Common myeloid progenitor, CD34-positive (primary cell): ENCODE results near the gene HIVEP2.

Experiments used
- CTCF ChIA-PET: fragments of 350-600 bp; sonication (Branson Sonifier 250); formaldehyde crosslinking; loops from one replicate; lab custom pipeline; 2021; ENCODE audit warnings: antibody characterized with exemption; lab: Charles Lee
- POLR2A ChIA-PET: fragments of 350-600 bp; sonication (Branson Sonifier 250); formaldehyde crosslinking; loops from one replicate; lab custom pipeline; 2021; ENCODE audit warnings: antibody characterized with exemption; lab: Charles Lee
- DNase-seq, 3 donors: peaks; one replicate each; pipeline versions ENCODE4 v3.0.0 to v3.0.0-alpha.2; 2013
- H3K27ac ChIP-seq, 2 experiments: 1 replicate in 1 of 2; 2 replicates in 1 of 2; pipeline ENCODE4 v1.7.0; 2013; ENCODE audit warnings: inconsistent platforms in 2 of 2, low read length in 2 of 2, mild to moderate bottlenecking in 2 of 2, low read depth in 1 of 2, moderate library complexity in 1 of 2; ENCODE audit not compliant: severe bottlenecking in 2 of 2, insufficient read depth in 1 of 2, poor library complexity in 1 of 2
- H3K27me3 ChIP-seq, 5 experiments: replicated peaks in 2 of 5; 1 replicate in 3 of 5; 2 replicates in 2 of 5; pipeline versions ENCODE4 v1.6.1 to v1.7.0; 2013; ENCODE audit warnings: low read length in 4 of 5, mild to moderate bottlenecking in 2 of 5, moderate library complexity in 2 of 5, inconsistent platforms in 1 of 5; ENCODE audit not compliant: insufficient read depth in 5 of 5, control insufficient read depth in 4 of 5
- H3K36me3 ChIP-seq, 4 experiments: 1 replicate in 2 of 4; 2 replicates in 2 of 4; pipeline versions ENCODE4 v1.6.1 to v1.7.0; 2013; ENCODE audit warnings: low read length in 3 of 4, control low read depth in 1 of 4, mild to moderate bottlenecking in 1 of 4; ENCODE audit not compliant: control insufficient read depth in 4 of 4, insufficient read depth in 4 of 4
- H3K4me1 ChIP-seq, 4 experiments: 1 replicate in 3 of 4; 2 replicates in 1 of 4; pipeline versions ENCODE4 v1.6.1 to v1.7.1; 2013; ENCODE audit warnings: low read length in 3 of 4, mild to moderate bottlenecking in 3 of 4, control low read depth in 1 of 4, inconsistent platforms in 1 of 4, moderate library complexity in 1 of 4; ENCODE audit not compliant: control insufficient read depth in 4 of 4, insufficient read depth in 4 of 4; ENCODE audit errors: control extremely low read depth in 1 of 4
- H3K4me3 ChIP-seq, 7 experiments: 1 replicate in 4 of 7; 2 replicates in 3 of 7; pipeline versions ENCODE4 v1.5.1 to v1.7.0; 2013; ENCODE audit warnings: mild to moderate bottlenecking in 7 of 7, low read length in 6 of 7, moderate library complexity in 6 of 7, inconsistent platforms in 2 of 7, low read depth in 2 of 7, control low read depth in 1 of 7; ENCODE audit not compliant: insufficient read depth in 4 of 7, control insufficient read depth in 1 of 7; ENCODE audit errors: extremely low read depth in 1 of 7
- H3K9me3 ChIP-seq, 5 experiments: 1 replicate in 4 of 5; 2 replicates in 1 of 5; pipeline versions ENCODE4 v1.6.1 to v1.7.1; 2013; ENCODE audit warnings: low read length in 4 of 5, mild to moderate bottlenecking in 2 of 5, inconsistent platforms in 1 of 5, low read depth in 1 of 5, moderate library complexity in 1 of 5; ENCODE audit not compliant: control insufficient read depth in 4 of 5, insufficient read depth in 2 of 5; ENCODE audit errors: control extremely low read depth in 1 of 5
- WGBS: methylation state at CpG from one replicate; pipeline ENCODE4 v1.1.5; 2013; ENCODE audit not compliant: insufficient coverage; 5-methylcytosine and 5-hydroxymethylcytosine counted together

HIVEP2 gene

DNA sequence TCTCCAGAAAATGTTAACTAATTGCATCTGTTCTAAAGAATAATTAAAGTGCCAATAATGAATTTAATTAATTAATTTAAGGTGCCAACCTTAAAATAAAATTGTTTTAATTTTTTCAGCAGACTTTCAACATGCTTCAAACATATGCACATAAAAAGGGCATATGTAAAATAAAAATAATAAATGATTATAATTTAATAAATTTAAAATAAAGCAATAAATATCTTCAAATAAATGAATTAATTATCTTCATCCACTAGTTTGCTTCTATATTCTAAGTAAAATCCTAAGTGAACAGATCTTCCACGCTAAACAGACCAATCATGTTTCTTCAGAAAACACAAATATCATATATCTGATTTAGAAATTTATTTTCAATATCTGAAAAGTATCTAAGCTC lies 119.2 kb downstream of the HIVEP2 start:
- ChIA-PET POLR2A (no interaction called here), CTCF (interaction anchor here (0.7 to 2.1 kb wide), 3 partner anchors 11 to 47 kb away, joined by 4 to 8 read pairs (median 5); no protein-coding TSS in a partner anchor)
- peaks cover 3 to 6% (median 4%) of the 10 kb centered on the region in 4 experiments for H3K4me1 ChIP-seq
- H3K9me3 ChIP-seq = no peaks in the 10 kb centered on the region
- H3K27me3 ChIP-seq = no peaks in the 10 kb centered on the region
- no peak overlapping the region for H3K4me3 ChIP-seq
- WGBS = no CpG with 5 or more reads among the region's 1 CpG
- no peak overlapping the region for H3K27ac ChIP-seq
- peaks cover 0 to 3% (median 0%) of the 10 kb centered on the region in 4 experiments for H3K36me3 ChIP-seq
- DNase-seq = no peak

DNA sequence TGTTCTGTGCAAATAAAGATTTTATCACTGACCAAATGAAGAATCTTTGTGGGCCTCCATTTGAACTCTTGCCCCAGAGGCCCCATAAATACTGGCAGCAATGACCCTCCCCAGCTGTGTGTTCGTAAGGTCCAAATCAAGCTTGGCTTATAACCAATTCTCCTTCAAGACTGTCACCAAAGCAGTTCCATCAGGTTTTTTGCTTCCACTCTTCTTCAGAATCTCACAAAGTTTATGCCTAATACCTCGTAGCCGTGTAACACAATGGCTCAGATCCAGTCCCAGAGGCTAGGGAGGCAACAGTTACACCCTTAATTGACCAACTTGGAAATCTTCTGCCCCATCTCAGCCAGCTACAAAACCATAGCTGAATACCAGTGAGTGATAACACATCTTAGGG lies 120.5 kb downstream of the HIVEP2 start:
- Histone ChIP-seq H3K36me3 (peaks cover 0 to 3% (median 0%) of the 10 kb centered on the region in 4 experiments), H3K27me3 (no peaks in the 10 kb centered on the region), H3K27ac (no peak overlapping the region), H3K4me3 (no peak overlapping the region), H3K4me1 (peaks cover 15 to 17% (median 16%) of the 10 kb centered on the region in 4 experiments), H3K9me3 (no peaks in the 10 kb centered on the region)
- 92% methylated on average over 1 of the region's 3 CpGs for WGBS
- ChIA-PET POLR2A (interaction anchor here (0.6 kb wide), 1 partner anchor 12 kb away, joined by 4 read pairs; no protein-coding TSS in a partner anchor), CTCF (interaction anchor here (1.1 to 2.1 kb wide), 2 partner anchors 11 to 19 kb away, joined by 3 to 8 read pairs; no protein-coding TSS in a partner anchor)
- no peak for DNase-seq

- ChIA-PET CTCF (no interaction called here), POLR2A (no interaction called here)
- H3K9me3 ChIP-seq = no peaks in the 10 kb centered on the region
- H3K4me1 ChIP-seq = peaks cover 17 to 20% (median 18%) of the 10 kb centered on the region in 4 experiments
- H3K4me3 ChIP-seq = no peak overlapping the region
- no peaks in the 10 kb centered on the region for H3K27me3 ChIP-seq
- no peak overlapping the region for H3K27ac ChIP-seq
- DNase-seq = peak in 1 of 3 donors; percentile 25
- 86% methylated on average over 7 of the region's 10 CpGs for WGBS
- peaks cover 0 to 3% (median 0%) of the 10 kb centered on the region in 4 experiments for H3K36me3 ChIP-seq
Measured at GRCh38 chr6:142823256-142823902, 121.6 kb downstream of the HIVEP2 start.

DNA sequence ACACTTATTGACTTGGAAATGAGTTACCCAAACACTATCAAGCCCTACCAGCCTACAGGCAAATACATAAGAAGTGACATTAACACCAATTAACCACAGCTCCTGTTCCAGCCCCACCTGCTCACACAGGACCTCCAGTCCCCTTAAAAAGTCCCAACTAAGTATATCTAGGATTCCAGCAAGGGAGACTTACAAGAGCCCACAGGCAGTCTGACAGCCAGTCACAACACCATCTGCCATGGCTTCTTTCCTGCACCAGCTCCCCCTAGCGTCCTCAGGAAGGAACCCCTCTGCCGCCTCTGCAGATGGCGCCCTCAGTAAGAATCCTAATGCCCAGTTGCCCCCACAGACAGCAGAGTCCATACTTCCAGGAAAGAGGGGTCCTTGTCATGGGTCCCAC lies 122.1 kb downstream of the HIVEP2 start:
- POLR2A ChIA-PET = no interaction called here
- Histone ChIP-seq H3K4me3 (no peak overlapping the region), H3K36me3 (peaks cover 0 to 3% (median 0%) of the 10 kb centered on the region in 4 experiments), H3K27ac (no peak overlapping the region), H3K9me3 (no peaks in the 10 kb centered on the region), H3K4me1 (peaks cover 17 to 20% (median 18%) of the 10 kb centered on the region in 4 experiments), H3K27me3 (no peaks in the 10 kb centered on the region)
- WGBS = 79% methylated on average over 3 of the region's 3 CpGs
- CTCF ChIA-PET = no interaction called here
- DNase-seq = peak in 2 of 3 donors; percentile 31 to 47

DNA sequence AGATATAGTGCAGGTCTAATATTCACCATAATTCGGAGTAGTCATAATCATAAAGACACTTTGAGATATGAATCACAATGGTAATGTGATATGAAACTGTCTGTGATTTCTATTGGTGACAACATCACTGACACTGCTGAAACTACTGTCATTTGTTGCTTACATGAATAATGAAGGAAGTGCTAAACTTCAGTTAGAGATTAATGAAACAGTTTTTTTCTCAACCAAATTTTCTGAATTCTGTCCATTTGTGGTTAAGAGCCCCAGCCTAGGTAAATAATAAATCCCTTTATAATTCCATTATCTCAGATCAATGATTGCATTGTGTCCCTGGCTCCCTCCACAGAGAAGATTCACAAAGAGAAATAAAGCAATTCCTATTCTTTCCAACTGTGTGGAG lies 122.6 kb downstream of the HIVEP2 start:
- CTCF ChIA-PET = no interaction called here
- Histone ChIP-seq H3K27me3 (no peaks in the 10 kb centered on the region), H3K4me1 (peaks cover 17 to 20% (median 18%) of the 10 kb centered on the region in 4 experiments), H3K36me3 (peaks cover 0 to 3% (median 0%) of the 10 kb centered on the region in 4 experiments), H3K27ac (no peak overlapping the region), H3K4me3 (no peak overlapping the region), H3K9me3 (no peaks in the 10 kb centered on the region)
- POLR2A ChIA-PET = no interaction called here
- WGBS = no CpG with 5 or more reads among the region's 1 CpG
- DNase-seq = no peak

GRCh38 chr6:142821860-142822259 lies 123.1 kb downstream of the HIVEP2 start:
- H3K36me3 ChIP-seq = peaks cover 0 to 3% (median 0%) of the 10 kb centered on the region in 4 experiments
- H3K4me1 ChIP-seq = peaks cover 17 to 20% (median 18%) of the 10 kb centered on the region in 4 experiments
- H3K27ac ChIP-seq = no peak overlapping the region
- ChIA-PET CTCF (interaction anchor here (1.4 kb wide), 1 partner anchor 28 kb away, joined by 3 read pairs; no protein-coding TSS in a partner anchor), POLR2A (no interaction called here)
- no peaks in the 10 kb centered on the region for H3K9me3 ChIP-seq
- no peak overlapping the region for H3K4me3 ChIP-seq
- 94% methylated on average over 3 of the region's 4 CpGs for WGBS
- no peaks in the 10 kb centered on the region for H3K27me3 ChIP-seq
- DNase-seq = no peak

DNA sequence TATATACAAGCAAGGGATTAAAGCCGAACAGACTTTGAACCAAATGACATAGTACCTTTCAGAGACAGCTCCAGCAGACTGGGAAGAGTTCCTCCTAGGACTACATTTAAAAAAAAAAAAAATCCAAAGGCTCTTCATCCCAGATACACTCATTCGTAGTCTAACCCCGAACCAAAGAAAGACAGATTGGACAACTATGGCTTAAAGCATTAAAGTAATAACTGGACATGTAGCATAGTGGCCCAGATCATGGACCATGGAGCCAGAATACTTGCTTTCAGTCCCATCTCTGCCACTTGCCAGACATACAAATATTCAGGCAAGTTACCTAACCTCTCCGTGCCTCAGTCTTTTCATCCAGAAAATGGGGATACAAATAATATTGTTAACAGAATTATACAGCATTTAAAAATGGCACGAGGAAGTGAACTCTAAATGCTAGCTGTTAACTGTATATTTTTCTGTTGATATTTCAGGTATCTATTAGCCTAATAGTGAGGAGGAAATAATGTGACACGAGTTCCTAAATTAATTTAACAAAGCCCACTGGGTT lies 123.7 kb downstream of the HIVEP2 start:
- ChIA-PET CTCF (interaction anchor here (1.0 to 1.4 kb wide), 3 partner anchors 12 to 29 kb away, joined by 3 to 4 read pairs (median 3); no protein-coding TSS in a partner anchor), POLR2A (interaction anchor here (1.8 kb wide), 1 partner anchor 126 kb away, joined by 6 read pairs; no protein-coding TSS in a partner anchor)
- Histone ChIP-seq H3K4me3 (no peak overlapping the region), H3K36me3 (peaks cover 0 to 3% (median 0%) of the 10 kb centered on the region in 4 experiments), H3K9me3 (no peaks in the 10 kb centered on the region), H3K4me1 (peaks cover 17 to 20% (median 18%) of the 10 kb centered on the region in 4 experiments), H3K27ac (no peak overlapping the region), H3K27me3 (no peaks in the 10 kb centered on the region)
- DNase-seq = no peak
- whole genome bisulfite sequencing = 100% methylated on average over 2 of the region's 6 CpGs
